Panc1 (cell line): ENCODE data around the gene ABL1. TPM values are rescaled to one million over a fixed set of nuclear protein-coding genes. Genes with fewer than 3 reads are reported as not detected.
"Not testable (repeated sequence)": the region's sequence is repeated elsewhere in the genome, so short reads cannot be mapped to it uniquely, and the experiment has no call there.

Experiments
- ATAC-seq: fragments of 200-7000 bp; cut with Tn5 transposase; 2 replicates; pipeline ENCODE4 v1.9.1; 2020; ENCODE audit warnings: mild to moderate bottlenecking, moderate library complexity
- BruUV-seq: library from RNA; stranded (reverse); fragments of 400-500 nt; replicated peaks from 2 replicates; lab custom pipeline; 2021; lab: Mats Ljungman, UMichigan
- CTCF ChIA-PET: fragments of 300-600 bp; sonication (Branson Sonifier 250); formaldehyde crosslinking; loops from one replicate; lab custom pipeline; 2022; ENCODE audit warnings: antibody characterized with exemption; lab: Charles Lee
- POLR2A ChIA-PET: fragments of 300-600 bp; sonication (Branson Sonifier 250); formaldehyde crosslinking; loops from one replicate; lab custom pipeline; 2022; ENCODE audit warnings: antibody characterized with exemption; lab: Charles Lee
- DNase-seq: peaks from one replicate; pipeline ENCODE4 v3.0.0-alpha.2; 2010; ENCODE audit warnings: low read depth, low spot score
- H3K27ac ChIP-seq: 2 replicates; pipeline ENCODE4 v1.5.1; 2011; ENCODE audit warnings: mild to moderate bottlenecking, low read length, inconsistent platforms
- H3K27me3 ChIP-seq: fragments of 200-500 bp; sonication (Bioruptor generic); 2 replicates; pipeline ENCODE4 v1.6.0; 2014; ENCODE audit warnings: low read length, inconsistent platforms; ENCODE audit not compliant: control insufficient read depth, insufficient read depth
- H3K36me3 ChIP-seq: fragments of 200-500 bp; sonication (Bioruptor generic); 2 replicates; pipeline ENCODE4 v1.5.1; 2014; ENCODE audit warnings: inconsistent platforms, mild to moderate bottlenecking, low read length, moderate library complexity; ENCODE audit not compliant: control insufficient read depth, insufficient read depth
- H3K4me1 ChIP-seq: 2 replicates; pipeline ENCODE4 v1.5.1; 2011; ENCODE audit warnings: inconsistent platforms, mild to moderate bottlenecking, low read length, moderate library complexity; ENCODE audit not compliant: control insufficient read depth, insufficient read depth
- H3K4me3 ChIP-seq, 2 experiments: 2 replicates each; pipeline ENCODE4 v1.5.1; 2011 to 2012; ENCODE audit warnings: low read depth in 2 of 2, low read length in 2 of 2, mild to moderate bottlenecking in 2 of 2, inconsistent platforms in 1 of 2, moderate library complexity in 1 of 2
- H3K9me3 ChIP-seq: fragments of 200-500 bp; sonication (Bioruptor generic); 2 replicates; pipeline ENCODE4 v1.5.1; 2014; ENCODE audit warnings: low read depth, mild to moderate bottlenecking, inconsistent platforms, low read length, moderate library complexity; ENCODE audit not compliant: control insufficient read depth, insufficient read depth
- CTCF ChIP-seq: fragments of 450-650 bp; IDR thresholded peaks from 2 replicates; pipeline ENCODE4 v1.5.1; 2017; ENCODE audit warnings: mild to moderate bottlenecking
- POLR2AphosphoS5 ChIP-seq: IDR thresholded peaks from 2 replicates; pipeline ENCODE4 v1.6.1; 2012; ENCODE audit warnings: mild to moderate bottlenecking, low read depth, low read length, moderate library complexity
- REST ChIP-seq, 2 experiments: IDR thresholded peaks; 2 replicates each; pipeline ENCODE4 v1.6.1; 2011 to 2012; ENCODE audit warnings: low read depth in 2 of 2, control low read depth in 1 of 2, low read length in 1 of 2, mild to moderate bottlenecking in 1 of 2, moderate library complexity in 1 of 2; ENCODE audit not compliant: insufficient read depth in 1 of 2
- SIN3A ChIP-seq: IDR thresholded peaks from 2 replicates; pipeline ENCODE4 v1.6.1; 2012; ENCODE audit warnings: low read depth, mild to moderate bottlenecking, low read length, moderate library complexity, borderline replicate concordance; ENCODE audit not compliant: insufficient read depth
- TCF7L2 ChIP-seq: IDR thresholded peaks from 2 replicates; pipeline ENCODE4 v1.6.1; 2011; ENCODE audit warnings: mild to moderate bottlenecking, low read depth, low read length, inconsistent platforms
- in situ Hi-C: cut with HindIII; loops from 2 replicates; pipeline ENCODE4 v1.10.0; 2016; ENCODE audit warnings: low sequenced_read_pairs, low pct_unique_long_range_greater_than_20kb
- intact Hi-C: fragments of 100-400 bp; cut with micrococcal nuclease; formaldehyde crosslinking; loops from one replicate; pipeline ENCODE4 v1.10.0; 2022; ENCODE audit not compliant: unreplicated experiment
- total RNA-seq: library from RNA; stranded (reverse); gene quantifications from one replicate; pipeline ENCODE4 v1.2.1, GENCODE V29; 2021; ENCODE audit not compliant: unreplicated experiment

Gene ABL1
- total RNA-seq, 1 experiment from 2014 or later, result 48.4 TPM

- intact Hi-C loops, ATAC-seq, BruUV-seq, DNase-seq, POLR2A ChIA-PET, H3K4me3 ChIP-seq, H3K36me3 ChIP-seq, H3K4me1 ChIP-seq, in situ Hi-C loops, H3K9me3 ChIP-seq, H3K27ac ChIP-seq, H3K27me3 ChIP-seq: not testable (repeated sequence)
- CTCF ChIA-PET, result interaction anchor here (0.6 kb wide), 1 partner anchor 18 kb away, joined by 5 read pairs; no protein-coding TSS in a partner anchor
These were observed 75.6 kb downstream of the ABL1 start for GRCh38 chr9:130910670-130911069.

GRCh38 chr9:130911254-130912049 is 76.4 kb downstream of the ABL1 start:
- Histone ChIP-seq H3K9me3 (no peaks in the 10 kb centered on the region), H3K27me3 (no peaks in the 10 kb centered on the region), H3K36me3 (no peaks in the 10 kb centered on the region), H3K27ac (no peak overlapping the region), H3K4me3 (no peak overlapping the region), H3K4me1 (0 out of 2 replicates have a peak, but pooled peaks cover 4% of the 10 kb centered on the region)
- no peak for DNase-seq
- BruUV-seq, result no TSS peak
- TF ChIP-seq POLR2AphosphoS5 (no peak), TCF7L2 (no peak), SIN3A (no peak), REST (IDR thresholded peaks at IDR 0.05; ENCODE audit: insufficient read depth in 1 of 2, low read depth in 2 of 2, low read length in 1 of 2) (no peak), CTCF (no peak)
- ChIA-PET POLR2A (no interaction called here), CTCF (interaction anchor here (0.6 kb wide), 1 partner anchor 17 kb away, joined by 5 read pairs; no protein-coding TSS in a partner anchor)
- intact Hi-C loops (no loop called here), in situ Hi-C loops (no loop called here)
- ATAC-seq, result no peak
